NCI-H226 (cell line): Measurements from ENCODE around the gene FYN.

Experiments used
- DNase-seq: peaks from one replicate; pipeline ENCODE4 v3.0.0-alpha.2; 2015

FYN gene

DNA sequence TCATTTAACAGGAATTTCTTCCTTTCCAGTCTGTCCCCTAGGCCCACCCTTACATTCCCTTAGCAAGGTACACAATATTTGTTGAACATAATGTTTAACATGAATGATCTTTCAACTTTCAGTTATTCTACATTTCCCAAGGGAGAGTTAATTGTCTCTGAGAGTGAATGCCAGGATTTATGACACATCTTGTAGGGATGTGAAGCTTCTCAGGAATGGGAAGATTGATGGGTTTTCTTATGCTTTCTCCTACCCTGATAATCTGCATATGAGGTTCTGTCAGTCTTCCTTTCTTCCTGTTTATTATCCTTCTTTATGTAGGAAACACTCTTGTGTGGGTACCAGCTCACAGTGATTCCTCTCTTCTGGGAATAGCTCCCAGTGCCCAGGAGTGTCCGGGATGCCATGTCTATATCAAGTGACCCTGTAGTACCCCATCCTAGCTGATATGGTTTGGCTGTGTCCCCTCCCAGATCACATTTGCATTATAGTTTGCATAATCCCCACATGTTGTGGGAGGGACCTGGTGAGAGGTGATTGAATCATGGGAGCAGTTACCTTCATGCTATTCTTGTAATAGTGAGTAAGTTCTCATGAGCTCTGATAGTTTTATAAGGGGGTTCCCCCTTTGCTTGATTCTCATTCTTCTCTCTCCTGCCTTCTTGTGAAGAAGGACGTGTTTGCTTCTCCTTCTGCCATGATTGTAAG, 7.1 kb upstream of the FYN start:
- DNase-seq = peak; percentile 86

DNA sequence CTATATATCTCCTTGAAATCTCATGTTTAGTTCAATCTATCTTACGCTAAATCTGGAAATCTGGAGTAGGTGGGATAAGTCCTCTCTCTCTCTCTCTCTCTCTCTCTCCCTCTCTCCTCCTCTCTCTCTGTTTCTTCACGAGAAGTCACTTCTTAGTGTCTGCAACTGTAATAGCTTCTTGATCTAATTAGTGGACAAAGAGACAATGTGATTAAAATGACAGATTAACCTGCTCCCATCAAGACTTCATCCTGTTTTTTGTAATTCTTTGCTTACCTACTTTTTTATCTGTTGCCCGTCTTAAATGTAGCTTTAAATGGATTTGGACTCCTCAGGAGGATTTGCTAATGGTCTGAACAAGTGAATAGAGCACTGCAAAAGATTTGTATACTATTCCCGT, 2.5 kb upstream of the FYN start:
- DNase-seq = no peak

DNA sequence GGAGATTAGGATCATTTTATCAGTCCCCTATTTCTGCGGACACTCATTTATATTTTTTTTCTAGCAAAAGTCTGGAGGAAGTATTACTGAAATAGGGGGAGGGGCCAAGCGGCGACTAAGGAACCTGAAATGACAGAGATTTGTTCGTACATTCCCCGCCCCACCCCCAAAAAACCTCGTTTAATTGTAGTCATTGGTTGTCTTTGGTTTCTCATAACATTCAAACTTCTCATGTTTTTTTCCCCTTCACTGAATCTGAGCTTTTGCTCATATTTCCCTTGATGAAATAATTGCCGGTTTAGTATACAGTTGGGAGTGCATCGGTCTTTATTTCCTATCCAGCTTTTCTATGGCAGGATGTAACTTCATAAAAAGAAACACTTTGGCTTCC, 768 bp upstream of the FYN start:
- DNase-seq = no peak

DNA sequence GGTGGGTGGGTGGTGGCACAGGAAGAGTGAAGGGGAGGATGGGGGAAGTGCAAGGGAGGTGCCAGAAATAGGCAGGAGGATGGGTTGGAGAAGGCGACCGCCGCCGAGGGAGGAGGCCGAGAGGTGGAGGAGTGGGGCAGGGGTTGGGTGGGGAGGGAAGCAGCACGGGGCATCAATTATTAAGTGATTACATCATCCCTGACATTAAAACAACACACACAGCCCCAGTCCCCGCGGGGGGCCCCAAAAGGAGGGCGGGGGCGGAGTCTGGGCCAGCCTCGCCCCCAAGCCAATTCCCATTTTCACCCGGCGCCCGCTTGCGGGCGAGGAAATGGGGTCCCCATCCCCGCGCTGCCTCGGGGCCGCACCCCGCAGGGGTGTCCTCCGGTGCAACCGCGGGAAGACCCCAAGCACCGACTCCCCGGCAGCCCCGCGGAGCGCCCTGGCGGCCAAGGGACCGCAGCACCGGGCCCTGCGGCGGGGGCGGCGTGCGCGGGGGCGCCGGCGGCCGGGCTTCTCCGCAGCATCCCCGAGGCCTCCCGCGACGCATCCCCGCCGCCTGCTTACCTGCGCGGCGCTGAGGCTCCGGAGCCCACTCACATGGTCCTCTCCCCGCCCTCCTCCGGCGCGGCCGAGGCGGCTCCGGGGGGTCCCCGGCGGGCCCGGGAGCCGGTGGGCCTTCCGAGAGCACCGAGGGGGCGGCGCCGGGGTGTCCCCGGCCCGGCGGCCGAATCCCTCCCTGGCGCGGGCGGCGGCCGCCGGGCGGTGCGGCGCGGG, 663 bp downstream of the FYN start:
- DNase-seq = peak; percentile 44

DNA sequence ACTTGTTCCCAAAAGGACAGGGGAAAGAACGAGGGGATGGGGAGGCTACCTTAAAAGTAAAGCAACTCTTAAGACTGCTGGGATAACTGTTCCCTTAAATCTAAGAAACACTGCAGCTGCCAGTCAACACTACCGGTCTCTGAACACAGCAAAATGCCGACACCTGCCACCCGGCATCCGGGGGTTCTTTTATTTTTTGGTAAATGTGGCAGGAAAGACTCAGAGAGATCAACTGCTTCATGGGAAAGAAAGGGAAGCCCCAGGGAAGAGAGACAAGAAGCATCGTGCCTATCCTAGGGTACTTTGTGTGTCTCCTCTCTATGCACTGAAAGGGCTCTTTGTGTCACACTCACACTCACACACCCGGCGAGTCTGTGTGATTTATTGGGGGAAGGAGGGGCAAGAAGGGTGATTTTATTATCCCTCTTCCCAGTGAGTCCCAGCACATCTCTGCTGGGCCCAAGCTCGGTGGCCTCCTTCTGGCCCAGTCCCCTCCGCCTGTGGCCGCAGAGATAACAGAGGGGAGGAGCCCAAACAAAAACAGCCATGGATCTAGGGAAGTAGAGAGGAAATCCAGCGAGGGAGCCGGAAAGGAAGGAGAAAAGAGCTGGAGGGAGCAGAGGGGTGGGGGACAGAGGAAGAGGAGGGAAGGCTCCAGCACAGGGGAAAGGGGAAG, 1.4 kb downstream of the FYN start:
- DNase-seq = peak; percentile 28

DNA sequence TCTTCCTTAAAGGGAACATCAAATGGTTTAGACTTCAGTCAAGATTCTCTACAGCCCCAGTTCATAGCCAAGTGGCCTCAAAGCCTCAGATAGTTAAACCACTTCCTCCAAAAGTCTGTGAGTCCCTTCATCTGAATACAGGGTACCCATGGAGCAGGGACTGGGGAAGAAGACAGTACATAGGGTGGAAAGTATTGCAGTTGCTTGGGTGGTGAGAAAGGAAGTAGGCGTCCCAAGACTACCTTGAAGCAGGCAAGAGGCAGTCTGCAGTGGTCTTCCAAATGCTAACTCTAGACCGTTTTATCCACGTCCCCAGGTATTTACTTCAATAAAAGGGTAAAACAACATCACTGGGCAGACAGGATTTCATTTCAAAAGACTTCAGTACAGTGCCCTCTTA, 2.0 kb downstream of the FYN start:
- no peak for DNase-seq

DNA sequence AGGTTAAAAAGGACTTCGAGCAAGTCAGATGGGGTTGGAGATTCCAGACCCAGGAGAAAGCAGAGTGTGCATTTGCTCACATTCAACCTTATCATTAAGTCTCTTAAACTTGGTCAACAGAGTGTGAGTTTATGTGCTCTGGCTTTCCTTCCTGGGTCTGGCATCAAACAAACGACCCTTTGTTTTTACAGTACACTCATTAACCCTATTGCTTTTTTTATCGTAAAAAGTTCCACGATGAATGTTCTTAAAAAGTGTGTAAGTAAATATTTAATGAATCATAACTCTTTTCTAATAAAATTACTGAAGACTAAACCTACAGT, 2.5 kb downstream of the FYN start:
- no peak for DNase-seq

DNA sequence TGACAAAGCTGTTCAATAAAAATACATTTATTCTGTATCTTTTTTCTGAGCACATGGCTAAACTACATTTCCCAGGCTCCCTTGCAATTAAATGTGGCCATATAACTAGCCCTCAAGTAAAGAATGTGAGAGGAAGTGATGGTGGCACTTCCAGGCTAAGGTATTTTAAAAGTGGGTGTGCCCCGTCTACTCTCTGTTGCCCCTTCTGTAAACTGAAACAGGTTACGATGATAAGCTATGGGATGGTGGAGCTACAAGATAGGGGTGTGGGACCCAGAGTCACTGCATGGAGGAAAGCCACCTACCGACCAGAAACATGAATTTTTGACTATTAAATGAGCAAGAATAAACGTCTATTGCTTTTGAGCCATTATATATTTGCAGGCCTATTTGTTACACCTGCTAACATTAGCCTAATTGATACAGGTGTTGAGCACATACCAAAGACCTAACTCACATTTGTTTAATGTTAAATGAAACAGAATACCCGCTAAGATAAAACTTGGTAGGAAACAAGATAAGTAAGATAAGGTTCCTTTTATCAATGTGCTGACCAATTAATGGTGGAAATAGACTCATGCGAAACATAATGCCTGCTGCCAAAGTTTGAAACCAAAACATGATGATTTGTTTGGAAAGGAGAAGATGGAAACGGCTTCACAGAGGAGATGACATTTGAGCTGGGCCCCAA, 3.1 kb downstream of the FYN start:
- no peak for DNase-seq

DNA sequence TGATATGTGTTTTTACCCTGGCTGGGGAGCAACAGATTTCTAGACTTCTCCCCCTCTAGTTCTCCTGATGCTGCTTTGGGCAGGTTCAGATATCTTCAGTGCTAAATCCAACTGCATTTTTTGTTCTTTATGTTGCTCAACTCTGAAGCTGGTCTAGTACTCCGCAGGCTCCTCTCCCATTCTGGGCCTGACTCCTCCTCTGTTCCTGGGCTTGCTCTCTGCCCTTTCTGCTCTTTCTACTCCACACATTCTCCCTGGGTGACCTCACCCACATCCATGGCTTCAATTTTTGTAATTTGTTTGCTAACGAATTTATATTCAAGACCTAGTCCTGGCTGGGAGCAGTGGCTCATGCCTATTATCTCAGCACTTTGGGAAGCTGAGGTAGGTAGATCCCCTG, 6.4 kb downstream of the FYN start:
- no peak for DNase-seq

DNA sequence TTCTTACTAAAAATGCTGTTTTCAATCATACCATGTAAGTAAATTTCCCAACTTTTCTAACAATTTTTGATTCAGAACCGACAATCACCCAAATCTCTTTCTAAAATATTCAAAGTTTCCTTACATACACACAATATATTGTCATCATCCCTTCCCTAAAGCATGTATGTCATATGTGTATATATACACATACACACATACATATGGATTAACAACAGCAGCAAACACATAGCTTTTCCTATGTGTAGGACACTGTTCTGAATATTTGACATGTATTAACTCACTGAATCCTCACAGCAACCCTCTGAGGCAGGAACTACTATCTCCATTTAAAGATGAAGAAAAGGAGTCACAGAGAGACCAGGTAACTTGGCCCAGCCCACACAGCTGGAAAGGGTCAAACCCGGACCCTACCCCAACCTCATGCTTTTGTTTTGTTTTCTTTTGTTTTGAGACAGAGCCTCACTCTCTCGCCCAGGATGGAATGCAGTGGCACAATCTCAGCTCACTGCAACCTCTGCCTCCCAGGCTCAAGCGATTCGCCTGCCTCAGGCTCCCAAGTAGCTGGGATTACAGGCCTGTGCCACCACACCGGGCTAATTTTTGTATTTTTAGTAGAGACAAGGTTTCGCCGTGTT, 7.2 kb downstream of the FYN start:
- no peak for DNase-seq

DNA sequence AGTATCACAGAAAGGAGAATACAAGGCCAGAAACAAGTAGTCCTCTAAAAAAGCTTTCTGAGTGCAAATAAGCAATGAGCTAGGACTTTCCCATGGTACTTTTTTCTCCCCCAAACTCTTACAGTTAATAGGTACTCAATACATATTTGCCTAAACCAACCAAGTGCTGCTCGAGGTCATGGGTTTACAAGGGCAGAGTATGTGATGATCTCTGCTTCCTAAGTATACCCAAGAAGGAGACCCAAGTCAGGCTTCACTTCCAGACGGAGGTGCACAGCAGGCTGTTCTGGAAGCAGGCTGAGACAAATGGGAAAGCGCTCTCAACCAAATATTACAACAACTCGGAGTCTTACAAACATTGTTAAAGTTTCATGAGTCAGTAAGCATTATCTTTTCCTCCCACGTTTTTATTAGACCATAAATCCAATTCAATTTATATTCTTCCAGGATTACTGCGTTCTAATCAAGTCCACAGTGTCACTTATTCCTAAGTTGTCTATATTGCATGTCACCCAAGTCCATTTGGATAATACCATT, 8.1 kb downstream of the FYN start:
- peak; percentile 12 for DNase-seq

DNA sequence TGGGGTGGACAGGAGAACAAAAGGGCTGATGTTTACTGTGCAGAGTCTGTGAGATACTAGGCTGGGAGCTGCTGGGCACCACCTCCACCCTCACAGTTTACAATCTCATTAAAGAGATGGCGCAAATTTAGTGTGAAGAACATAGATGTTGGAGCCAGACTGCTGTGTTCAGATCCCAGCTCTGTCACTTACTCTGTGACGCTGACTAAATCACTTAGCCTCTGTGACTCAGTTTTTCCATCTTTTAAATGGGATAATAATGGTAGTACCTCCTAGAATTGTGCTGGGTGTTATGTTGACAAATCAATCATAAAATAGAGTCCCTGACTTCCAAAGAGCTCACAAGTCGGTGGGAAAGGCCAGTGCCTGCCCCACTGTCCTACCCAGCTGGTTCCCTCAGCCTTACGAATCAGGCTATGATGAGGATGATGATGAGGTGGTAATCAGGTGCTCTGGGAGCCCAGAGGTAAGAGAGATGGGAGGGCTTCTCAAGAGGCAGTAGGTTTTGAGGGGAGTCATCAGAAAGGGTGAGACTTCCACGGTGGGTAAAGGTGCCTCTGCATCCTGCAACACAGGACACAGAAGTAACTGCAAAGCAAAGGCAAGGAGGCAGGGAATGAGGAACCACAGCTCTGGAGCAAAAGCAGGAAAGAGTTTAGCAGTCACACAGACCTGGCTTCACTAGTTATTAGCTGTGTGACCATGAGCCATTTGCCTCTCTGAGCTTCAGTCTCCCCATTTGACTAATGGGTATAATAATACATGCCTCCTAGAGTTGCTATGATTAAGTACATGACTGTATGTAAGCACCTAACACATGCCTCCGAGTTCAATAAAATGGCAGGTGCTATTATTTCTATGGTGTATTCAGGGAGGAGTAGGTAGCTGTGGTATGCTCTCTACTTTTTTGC, 8.9 kb downstream of the FYN start:
- no peak for DNase-seq

DNA sequence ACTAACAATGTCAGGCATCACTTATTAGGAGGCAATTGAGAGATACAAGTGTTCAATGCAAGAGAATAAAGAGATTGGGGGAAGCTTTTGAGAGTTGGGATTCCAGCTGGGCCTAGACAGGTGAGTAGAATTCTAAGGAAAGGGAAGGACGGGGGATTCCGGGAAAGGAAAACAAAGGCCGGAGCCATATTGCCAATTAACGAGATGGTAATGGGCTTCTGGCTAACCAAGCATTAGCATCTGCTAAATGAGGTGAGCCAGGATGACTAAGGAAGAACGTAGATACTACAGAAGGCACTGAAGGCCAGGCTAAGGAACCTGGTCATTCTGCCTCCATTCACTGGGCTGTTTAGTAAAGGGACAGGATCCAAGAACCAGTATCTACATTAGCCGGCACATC, 10.5 kb downstream of the FYN start:
- no peak for DNase-seq

DNA sequence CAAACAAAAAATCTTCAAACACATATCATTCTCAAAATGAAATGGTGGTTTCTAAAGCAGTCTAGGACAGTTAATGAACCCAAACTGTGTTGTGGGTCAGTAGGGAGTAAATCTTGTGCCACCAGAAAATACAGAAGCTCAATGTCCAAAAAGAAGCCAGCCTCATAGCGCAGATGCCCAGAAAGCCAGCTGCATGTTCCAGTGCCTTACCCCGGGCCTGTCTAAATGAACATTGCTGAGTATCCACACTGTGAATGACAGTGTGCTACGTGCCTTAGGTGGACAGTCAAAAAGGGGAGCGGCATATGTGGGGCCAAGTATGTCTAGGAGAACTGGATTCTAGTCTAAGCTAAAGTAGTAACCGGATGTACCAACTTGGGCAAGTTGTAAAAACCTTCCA, 10.9 kb downstream of the FYN start:
- no peak for DNase-seq

DNA sequence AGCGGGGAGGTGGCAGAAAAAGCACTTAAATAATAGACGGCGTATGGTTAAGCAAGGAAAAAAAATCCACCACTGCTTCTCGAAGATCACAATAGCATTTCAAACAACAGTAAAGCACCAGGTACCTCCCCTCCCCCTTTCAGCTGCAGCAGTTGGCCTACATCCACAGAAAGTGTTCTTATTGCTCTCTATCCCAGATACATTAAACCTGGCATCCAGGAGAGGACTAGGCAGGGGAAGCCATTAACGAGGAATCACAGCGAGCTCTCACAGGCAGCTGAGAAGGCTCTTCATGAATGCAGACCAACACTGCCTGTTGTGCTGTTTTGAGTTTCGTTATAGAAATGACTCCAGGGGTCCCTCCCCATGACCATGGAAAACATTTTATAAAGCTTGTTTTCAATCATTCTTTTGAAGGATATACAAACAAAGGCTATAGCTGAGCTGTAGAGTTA, 11.8 kb downstream of the FYN start:
- no peak for DNase-seq

DNA sequence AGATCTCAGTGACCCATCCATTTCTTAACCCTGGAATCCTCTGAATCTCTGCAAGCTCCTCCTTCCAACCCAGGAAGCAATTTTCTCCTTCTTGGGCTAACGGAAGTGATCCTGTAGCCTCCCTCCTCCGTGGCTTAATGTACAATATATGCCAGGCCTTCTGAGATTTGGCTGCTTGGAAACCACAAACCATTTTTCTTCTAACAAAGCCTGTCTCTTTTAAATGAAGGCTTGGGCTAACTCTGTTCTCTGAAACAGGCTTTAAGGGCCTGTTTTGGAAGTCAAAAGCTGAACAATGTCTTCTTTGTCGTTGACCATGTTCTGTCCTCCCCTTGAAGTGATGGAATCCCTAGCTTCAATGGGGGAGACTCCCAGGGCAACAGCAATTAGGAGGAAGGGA, 14.9 kb downstream of the FYN start:
- DNase-seq = no peak

DNA sequence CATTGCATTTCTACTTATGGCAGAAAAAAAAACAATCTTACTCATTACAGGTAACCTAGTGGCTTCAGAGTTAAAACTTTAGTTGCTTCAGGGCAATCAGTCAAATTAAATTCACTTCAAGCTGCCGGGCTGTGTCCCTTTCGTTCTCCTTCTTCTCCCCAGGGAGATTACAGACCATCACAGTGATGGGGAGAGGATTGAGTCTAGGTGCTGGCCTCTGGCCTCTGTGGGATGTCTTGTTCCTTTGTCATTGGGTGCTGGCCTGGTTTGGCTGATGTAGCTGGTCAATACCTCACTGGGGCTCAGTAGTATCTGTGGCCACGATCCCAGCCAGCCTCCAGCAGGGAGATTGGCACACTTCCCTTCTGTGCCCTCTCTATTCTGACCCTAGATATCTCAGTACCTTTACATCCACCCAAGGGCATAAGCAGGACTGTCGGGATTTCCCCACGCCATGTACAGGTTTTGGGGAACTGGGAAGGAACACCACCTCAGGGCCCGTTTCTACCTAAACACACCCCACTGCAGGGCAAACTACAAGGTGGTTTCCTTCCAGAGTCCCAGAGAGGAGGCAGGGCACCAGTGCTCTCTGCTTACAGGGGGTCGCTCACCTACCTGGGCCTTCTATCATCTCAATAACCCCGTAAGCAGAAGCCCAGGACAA, 15.4 kb downstream of the FYN start:
- DNase-seq = no peak

DNA sequence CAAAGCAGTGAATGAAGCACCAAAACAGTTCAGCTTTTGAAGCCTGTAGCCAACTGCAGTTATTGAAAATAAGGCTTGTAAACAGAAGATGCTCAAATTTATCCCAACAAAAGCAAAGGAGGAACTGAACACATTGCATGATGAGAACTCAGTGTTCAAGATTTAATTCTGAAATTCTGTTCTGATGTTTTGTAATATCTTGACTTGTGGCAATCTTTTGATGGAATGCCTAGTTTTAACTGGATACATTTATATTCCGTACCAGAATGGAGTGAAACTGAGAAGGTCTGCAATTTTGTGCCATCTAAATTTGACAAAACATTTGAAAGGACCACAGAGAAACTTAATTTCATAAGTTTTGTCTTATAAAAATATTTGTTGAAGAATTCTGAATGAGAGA, 17.5 kb downstream of the FYN start:
- no peak for DNase-seq

DNA sequence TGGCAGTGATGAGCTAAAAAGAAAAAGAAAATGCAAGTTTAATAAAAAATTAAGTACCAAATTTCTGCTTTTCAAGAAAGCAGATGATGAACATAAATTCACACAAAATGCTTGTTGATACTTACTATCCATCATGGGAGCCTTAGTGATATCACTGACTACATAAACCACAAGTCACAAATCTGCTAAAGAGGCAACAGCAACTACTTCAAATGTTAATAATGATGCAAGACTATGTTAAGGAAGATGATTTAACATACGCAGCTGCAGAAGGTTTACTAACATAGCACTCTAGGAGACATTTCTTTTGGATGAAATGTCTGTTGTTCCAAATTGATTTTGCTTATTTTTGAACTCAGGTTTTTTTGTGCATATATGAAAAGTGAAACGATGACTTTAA, 18.6 kb downstream of the FYN start:
- DNase-seq = no peak

DNA sequence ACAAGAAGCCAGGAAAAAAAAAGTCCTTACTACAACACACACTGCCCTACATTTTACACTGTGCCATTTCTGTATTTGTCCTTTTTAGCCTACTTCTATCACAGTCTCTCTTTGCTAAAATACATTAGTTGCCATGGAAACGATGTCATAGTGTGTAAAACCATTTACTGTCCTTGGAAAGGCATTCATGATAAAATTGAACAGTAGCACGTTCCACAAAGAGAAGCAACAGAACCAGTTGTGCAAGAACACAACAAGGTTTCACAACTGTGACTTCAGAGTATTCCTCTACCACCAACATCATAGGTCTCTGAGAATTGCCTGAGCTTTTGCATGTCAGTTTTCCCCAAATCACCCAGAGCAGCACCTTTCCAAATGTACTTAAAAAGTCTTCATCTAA, 20.5 kb downstream of the FYN start:
- DNase-seq = no peak

DNA sequence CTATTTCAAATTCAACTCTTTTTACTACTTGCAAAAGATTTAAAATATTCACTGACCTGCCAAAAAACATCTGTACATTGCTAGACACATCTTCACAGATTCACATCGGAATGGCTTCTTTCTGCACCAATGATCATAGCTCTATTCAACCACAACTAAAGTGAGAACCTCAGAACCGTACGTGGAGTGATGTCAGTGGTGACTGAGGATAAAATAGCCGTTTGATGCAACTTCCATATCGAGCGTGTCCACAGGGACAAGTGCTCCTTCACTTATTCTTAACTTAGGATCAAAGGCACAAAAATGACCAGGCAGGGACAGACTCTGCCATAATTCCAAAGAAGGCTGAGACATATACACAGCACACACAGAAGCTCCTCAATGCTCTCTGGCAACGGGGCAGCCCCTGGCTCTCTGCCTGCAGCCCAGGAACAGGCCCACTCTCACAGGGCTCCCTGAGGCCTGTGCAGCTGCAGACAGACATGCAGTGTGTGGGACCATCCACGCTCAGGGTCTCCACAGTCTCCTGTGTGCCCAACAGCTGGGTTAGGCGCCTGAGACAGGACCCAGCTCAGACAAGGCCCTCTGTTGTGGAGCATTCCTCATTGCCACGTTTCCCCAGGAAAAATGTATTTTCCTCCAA, 22.8 kb downstream of the FYN start:
- DNase-seq = no peak
